PFSK-1 (cell line): ENCODE results near the gene BFAR.

Experiments used
- FOXP2 ChIP-seq: optimal IDR thresholded peaks from 2 replicates; pipeline ENCODE3; 2011; ENCODE audit warnings: borderline replicate concordance, control low read depth, inconsistent platforms; ENCODE audit not compliant: insufficient read depth; ENCODE audit errors: extremely low read length, extremely low read depth
- POLR2AphosphoS5 ChIP-seq: IDR thresholded peaks from 2 replicates; pipeline ENCODE4 v1.6.1; 2012; ENCODE audit warnings: low read depth, mild to moderate bottlenecking, control low read depth, low read length, moderate library complexity
- REST ChIP-seq, 2 experiments: IDR thresholded peaks; 2 replicates each; pipeline versions ENCODE4 v1.6.1 to v1.8.0; 2011 to 2012; ENCODE audit warnings: low read depth in 2 of 2, low read length in 2 of 2, control low read depth in 1 of 2, inconsistent platforms in 1 of 2, mild to moderate bottlenecking in 1 of 2, moderate library complexity in 1 of 2; ENCODE audit not compliant: insufficient read depth in 1 of 2
- SIN3A ChIP-seq: IDR thresholded peaks from 2 replicates; pipeline ENCODE4 v1.6.1; 2012; ENCODE audit warnings: mild to moderate bottlenecking, low read length, moderate library complexity, borderline replicate concordance; ENCODE audit not compliant: insufficient read depth
- TAF1 ChIP-seq: IDR thresholded peaks from 2 replicates; pipeline ENCODE4 v1.6.1; 2012; ENCODE audit warnings: low read length, control low read depth, borderline replicate concordance; ENCODE audit not compliant: insufficient read depth

GRCh38 chr16:14611660-14612059, 21.1 kb upstream of the BFAR start:
- no peak for TF ChIP-seq SIN3A
- TF ChIP-seq REST (IDR thresholded peaks at IDR 0.05; ENCODE audit: insufficient read depth in 1 of 2, low read depth in 2 of 2, low read length in 2 of 2): no peak
- TF ChIP-seq POLR2AphosphoS5: no peak
- TF ChIP-seq FOXP2: no peak
- no peak for TF ChIP-seq TAF1
